NCI-H2227 (cell line): Measurements from ENCODE around the gene ZNF260.

Experiments
- DNase-seq: peaks from one replicate; lab custom pipeline; 2025; ENCODE audit not compliant: unreplicated experiment; lab: John Stamatoyannopoulos, UW

Gene ZNF260

GRCh38 chr19:36528194-36528920 is at the start of gene ZNF260:
Gene ZNF260 (minus strand): TSS chr19:36528271. CDS start chr19:36515238, 13,033 bp downstream.
- peak; percentile 93 for DNase-seq

GRCh38 chr19:36577271-36577996 is 49.4 kb upstream of the ZNF260 start:
- no peak for DNase-seq

- no peak for DNase-seq
These were observed 46.7 kb upstream of the ZNF260 start for GRCh38 chr19:36574741-36575140.

- peak; percentile 14 for DNase-seq
These were observed 46.0 kb upstream of the ZNF260 start for GRCh38 chr19:36573895-36574720.

GRCh38 chr19:36573020-36573894 is 45.2 kb upstream of the ZNF260 start, which contains the start of gene ZNF529:
Gene ZNF529 (minus strand): TSS chr19:36573292. CDS start chr19:36572346, 946 bp downstream.
- peak; percentile 90 for DNase-seq

- DNase-seq: no peak
These were observed 44.5 kb upstream of the ZNF260 start for GRCh38 chr19:36572593-36573019.

- DNase-seq: no peak
These were observed 36.3 kb upstream of the ZNF260 start for GRCh38 chr19:36564391-36564790.

GRCh38 chr19:36547001-36547732 is 19.1 kb upstream of the ZNF260 start:
- no peak for DNase-seq

- no peak for DNase-seq
These were observed 949 bp upstream of the ZNF260 start for GRCh38 chr19:36528921-36529518.

GRCh38 chr19:36527873-36528193 is 238 bp downstream of the ZNF260 start:
- DNase-seq: no peak

GRCh38 chr19:36527341-36527740 is 730 bp downstream of the ZNF260 start:
- no peak for DNase-seq

GRCh38 chr19:36526581-36526980 is 1.5 kb downstream of the ZNF260 start:
- DNase-seq: no peak

GRCh38 chr19:36524617-36525016 is 3.5 kb downstream of the ZNF260 start:
- no peak for DNase-seq

- no peak for DNase-seq
These were observed 14.0 kb downstream of the ZNF260 start for GRCh38 chr19:36514012-36514612.

GRCh38 chr19:36508325-36508724 is 19.7 kb downstream of the ZNF260 start:
- no peak for DNase-seq

- no peak for DNase-seq
These were observed 26.1 kb downstream of the ZNF260 start for GRCh38 chr19:36501973-36502372.

GRCh38 chr19:36497001-36497400 is 31.1 kb downstream of the ZNF260 start:
- no peak for DNase-seq

GRCh38 chr19:36492689-36493453 is 35.2 kb downstream of the ZNF260 start:
- peak; percentile 12 for DNase-seq
